WTC11 (cell line): ENCODE measurements around the gene EHD2. TPM values are rescaled to one million over a fixed set of nuclear protein-coding genes. Genes with fewer than 3 reads are reported as not detected.

Experiments
- ATAC-seq: fragments of 200-7000 bp; cut with Tn5 transposase; 2 replicates; pipeline ENCODE4 v1.10.0; 2021; ENCODE audit warnings: mild to moderate bottlenecking, moderate library complexity
- CTCF ChIA-PET: fragments of 300-600 bp; sonication (Branson Sonifier 250); formaldehyde crosslinking; loops from one replicate; lab custom pipeline; 2021; ENCODE audit warnings: antibody characterized with exemption; lab: Charles Lee
- POLR2A ChIA-PET: fragments of 350-600 bp; sonication (Branson Sonifier 250); formaldehyde crosslinking; loops from one replicate; lab custom pipeline; 2021; ENCODE audit warnings: antibody characterized with exemption; lab: Charles Lee
- DNase-seq: peaks from one replicate; pipeline ENCODE4 v3.0.0; 2021; ENCODE audit warnings: low spot score
- H3K27ac Mint-ChIP-seq: 2 replicates; pipeline ENCODE4 v1.8.0; 2021; ENCODE audit warnings: mixed read lengths
- H3K27me3 Mint-ChIP-seq: 2 replicates; pipeline ENCODE4 v1.8.0; 2021; ENCODE audit warnings: low read depth, mild to moderate bottlenecking, moderate library complexity, mixed read lengths
- H3K36me3 Mint-ChIP-seq: 2 replicates; pipeline ENCODE4 v1.8.0; 2021; ENCODE audit warnings: mixed read lengths
- H3K4me1 Mint-ChIP-seq: 2 replicates; pipeline ENCODE4 v1.8.0; 2022; ENCODE audit warnings: mixed read lengths
- H3K4me3 Mint-ChIP-seq: 2 replicates; pipeline ENCODE4 v1.8.0; 2021; ENCODE audit warnings: mild to moderate bottlenecking, moderate library complexity, mixed read lengths
- H3K9me3 Mint-ChIP-seq: 2 replicates; pipeline ENCODE4 v1.8.0; 2021; ENCODE audit warnings: mixed read lengths
- CBFB ChIP-seq: sonication (generic); formaldehyde crosslinking; IDR thresholded peaks from 2 replicates; pipeline ENCODE4 v1.8.1; 2022; ENCODE audit warnings: mild to moderate bottlenecking, low read depth, missing genetic modification reagents
- CREB1 ChIP-seq: sonication (generic); formaldehyde crosslinking; IDR thresholded peaks from 2 replicates; pipeline ENCODE4 v1.8.0; 2023; ENCODE audit warnings: mild to moderate bottlenecking, missing genetic modification reagents
- CTCF ChIP-seq: fragments of 200-600 bp; IDR thresholded peaks from 2 replicates; pipeline ENCODE4 v1.8.0; 2022; ENCODE audit warnings: antibody characterized with exemption
- E2F4 ChIP-seq: sonication (generic); formaldehyde crosslinking; IDR thresholded peaks from 2 replicates; pipeline ENCODE4 v1.8.1; 2022; ENCODE audit warnings: low read depth, mild to moderate bottlenecking, moderate library complexity, missing genetic modification reagents, borderline replicate concordance
- E2F5 ChIP-seq: sonication (generic); formaldehyde crosslinking; IDR thresholded peaks from 2 replicates; pipeline ENCODE4 v1.8.1; 2022; ENCODE audit warnings: mild to moderate bottlenecking, moderate library complexity, missing genetic modification reagents
- FOXJ3 ChIP-seq: sonication (generic); formaldehyde crosslinking; IDR thresholded peaks from 2 replicates; pipeline ENCODE4 v1.9.0; 2021; ENCODE audit warnings: missing genetic modification reagents, mild to moderate bottlenecking, borderline replicate concordance
- GABPB1 ChIP-seq: sonication (generic); formaldehyde crosslinking; IDR thresholded peaks from 2 replicates; pipeline ENCODE4 v1.8.1; 2023; ENCODE audit warnings: mild to moderate bottlenecking, missing genetic modification reagents
- MLX ChIP-seq: sonication (generic); formaldehyde crosslinking; IDR thresholded peaks from 2 replicates; pipeline ENCODE4 v1.8.1; 2023; ENCODE audit warnings: mild to moderate bottlenecking, missing genetic modification reagents, moderate library complexity
- NFYB ChIP-seq: sonication (generic); formaldehyde crosslinking; conservative IDR thresholded peaks from 2 replicates; pipeline ENCODE4 v1.8.0; 2022; ENCODE audit warnings: low read depth, missing genetic modification reagents
- NR2C2 ChIP-seq: sonication (generic); formaldehyde crosslinking; IDR thresholded peaks from 2 replicates; pipeline ENCODE4 v1.8.0; 2022; ENCODE audit warnings: mild to moderate bottlenecking, missing genetic modification reagents
- OVOL2 ChIP-seq: fragments of 250-450 bp; sonication (Bioruptor Pico); IDR thresholded peaks from 2 replicates; pipeline ENCODE4 v1.9.0; 2021; ENCODE audit warnings: mild to moderate bottlenecking, borderline replicate concordance
- SMAD3 ChIP-seq: sonication (generic); formaldehyde crosslinking; IDR thresholded peaks from 2 replicates; pipeline ENCODE4 v1.8.0; 2022; ENCODE audit warnings: missing genetic modification reagents, mild to moderate bottlenecking, borderline replicate concordance
- SMAD4 ChIP-seq: sonication (generic); formaldehyde crosslinking; IDR thresholded peaks from 2 replicates; pipeline ENCODE4 v1.8.0; 2022; ENCODE audit warnings: mild to moderate bottlenecking, missing genetic modification reagents
- TEAD1 ChIP-seq: sonication (generic); formaldehyde crosslinking; IDR thresholded peaks from 2 replicates; pipeline ENCODE4 v1.8.0; 2022; ENCODE audit warnings: mild to moderate bottlenecking, missing genetic modification reagents
- ZNF219 ChIP-seq: sonication (generic); formaldehyde crosslinking; IDR thresholded peaks from 2 replicates; pipeline ENCODE4 v1.8.0; 2023; ENCODE audit warnings: missing genetic modification reagents, mild to moderate bottlenecking, borderline replicate concordance
- total RNA-seq: library from RNA; stranded (reverse); gene quantifications from 3 replicates; pipeline ENCODE4 v1.2.3, GENCODE V29; 2021
- TF ChIP-seq, protein P1 (sequence below): sonication (generic); formaldehyde crosslinking; IDR thresholded peaks from 2 replicates; pipeline ENCODE4 v1.8.1; 2023; ENCODE audit warnings: mild to moderate bottlenecking, missing genetic modification reagents, moderate library complexity
- TF ChIP-seq, protein P2 (sequence below): fragments of 250-450 bp; sonication (Bioruptor Pico); conservative IDR thresholded peaks from 2 replicates; pipeline ENCODE4 v1.9.0; 2021; ENCODE audit warnings: mild to moderate bottlenecking
- TF ChIP-seq, protein P3 (sequence below): sonication (generic); formaldehyde crosslinking; conservative IDR thresholded peaks from 2 replicates; pipeline ENCODE4 v1.8.1; 2022; ENCODE audit warnings: mild to moderate bottlenecking, missing genetic modification reagents
- TF ChIP-seq, protein P4 (sequence below): sonication (generic); formaldehyde crosslinking; IDR thresholded peaks from 2 replicates; pipeline ENCODE4 v1.8.1; 2022; ENCODE audit warnings: missing genetic modification reagents, borderline replicate concordance

Gene EHD2
- total RNA-seq, 1 experiment from 2014 or later, result 11.8 TPM

- ChIA-PET POLR2A (no interaction called here), CTCF (interaction anchor here (2.9 kb wide), 1 partner anchor 9 kb away, joined by 15 read pairs; the partner anchor contains the start of gene EHD2)
- Mint-ChIP-seq H3K4me3 (no peak overlapping the region), H3K36me3 (peaks cover 6% of the 10 kb centered on the region), H3K27me3 (peaks cover 4% of the 10 kb centered on the region), H3K9me3 (no peaks in the 10 kb centered on the region), H3K4me1 (no peaks in the 10 kb centered on the region), H3K27ac (no peak overlapping the region; the same call in 1 of the 2 replicates)
- no peak for TF ChIP-seq FOXJ3
- no peak for DNase-seq
- ATAC-seq, result no peak
Measured at GRCh38 chr19:47704024-47704423, 9.2 kb upstream of the EHD2 start.

- CTCF ChIA-PET, result interaction anchor here (2.9 to 4.1 kb wide), 2 partner anchors 8 to 269 kb away, joined by 15 to 70 read pairs; partner anchors contain the start of gene EHD2
- H3K27me3 Mint-ChIP-seq, result peaks cover 5% of the 10 kb centered on the region
- no peaks in the 10 kb centered on the region for H3K4me1 Mint-ChIP-seq
- ATAC-seq, result no peak
- POLR2A ChIA-PET, result interaction anchor here (0.5 kb wide), 1 partner anchor 88 kb away, joined by 3 read pairs; no protein-coding TSS in a partner anchor
- no peak overlapping the region for H3K4me3 Mint-ChIP-seq
- no peak overlapping the region for H3K27ac Mint-ChIP-seq
- DNase-seq, result no peak
- no peak for TF ChIP-seq NFYB (CRISPR knock-in tag)
- no peak for TF ChIP-seq ZNF219 (CRISPR knock-in tag)
- no peaks in the 10 kb centered on the region for H3K9me3 Mint-ChIP-seq
- H3K36me3 Mint-ChIP-seq, result peaks cover 5% of the 10 kb centered on the region
Measured at GRCh38 chr19:47704656-47705055, 8.6 kb upstream of the EHD2 start.

DNA sequence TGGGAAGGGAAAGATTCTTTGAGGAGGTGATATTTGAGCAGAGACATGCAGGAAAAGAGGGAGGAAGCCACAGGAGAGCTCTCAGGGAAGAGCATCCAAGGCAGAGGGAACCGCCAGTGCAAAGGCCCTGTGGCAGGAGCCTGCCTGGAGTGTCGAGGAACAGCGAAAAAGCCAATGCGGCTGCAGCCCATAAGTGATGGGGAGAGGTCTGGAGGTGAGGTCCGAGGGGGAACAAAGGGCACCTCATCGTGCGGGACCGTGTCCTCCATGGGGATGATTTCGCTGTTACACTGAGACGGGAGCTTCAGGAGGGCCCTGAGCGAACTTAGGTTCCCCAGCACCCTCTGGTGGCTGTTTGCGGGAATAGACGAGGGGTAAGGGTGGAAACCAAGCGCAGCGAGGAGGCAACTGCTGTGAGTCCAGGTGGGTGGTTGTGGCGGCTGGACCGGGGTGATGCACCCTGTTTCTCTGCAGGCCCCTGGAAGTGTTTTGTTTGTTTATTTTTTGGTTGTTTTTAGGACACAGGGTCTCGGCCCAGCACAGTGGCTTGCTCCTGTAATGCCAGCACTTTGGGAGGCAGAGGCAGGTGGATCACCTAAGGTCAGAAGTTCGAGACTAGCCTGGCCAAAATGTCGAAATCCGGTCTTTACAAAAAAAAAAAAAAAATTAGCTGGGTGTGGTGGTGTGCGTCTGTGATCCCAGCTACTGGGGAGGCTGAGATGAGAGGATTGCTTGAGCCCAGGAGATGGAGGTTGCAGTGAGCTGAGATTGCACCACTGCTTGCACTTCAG is 5.9 kb upstream of the EHD2 start:
- Mint-ChIP-seq H3K4me3 (no peak overlapping the region; the same call in 1 of the 2 replicates), H3K4me1 (0 out of 2 replicates have a peak, but pooled peaks cover 2% of the 10 kb centered on the region), H3K27me3 (peaks cover 5% of the 10 kb centered on the region), H3K9me3 (no peaks in the 10 kb centered on the region), H3K27ac (no peak overlapping the region), H3K36me3 (no peaks in the 10 kb centered on the region; the same call in 1 of the 2 replicates)
- POLR2A ChIA-PET, result interaction anchor here (0.6 to 1.2 kb wide), 5 partner anchors 12 to 268 kb away, joined by 3 to 6 read pairs (median 4); no protein-coding TSS in a partner anchor
- DNase-seq (peak; percentile 92), ATAC-seq (peak; percentile 96)
- CTCF ChIA-PET, result interaction anchor here (0.6 to 4.1 kb wide), 50 partner anchors 8 to 401 kb away, joined by 3 to 70 read pairs (median 4); partner anchors contain the start of genes BICRA, DHX34, KPTN and NAPA
- TF ChIP-seq MLX (CRISPR knock-in tag) (no peak), SMAD4 (CRISPR knock-in tag) (no peak), CBFB (CRISPR knock-in tag) (no peak), CTCF (peak; percentile 71), E2F5 (CRISPR knock-in tag) (no peak), GABPB1 (no peak), CREB1 (CRISPR knock-in tag) (no peak), E2F4 (CRISPR knock-in tag) (no peak), SMAD3 (CRISPR knock-in tag) (no peak), TEAD1 (CRISPR knock-in tag) (0 out of 2 replicates have a peak, but pooled peaks have one; percentile 36), NR2C2 (CRISPR knock-in tag) (no peak), OVOL2 (CRISPR knock-in tag) (no peak)
- TF ChIP-seq, protein P1, sequence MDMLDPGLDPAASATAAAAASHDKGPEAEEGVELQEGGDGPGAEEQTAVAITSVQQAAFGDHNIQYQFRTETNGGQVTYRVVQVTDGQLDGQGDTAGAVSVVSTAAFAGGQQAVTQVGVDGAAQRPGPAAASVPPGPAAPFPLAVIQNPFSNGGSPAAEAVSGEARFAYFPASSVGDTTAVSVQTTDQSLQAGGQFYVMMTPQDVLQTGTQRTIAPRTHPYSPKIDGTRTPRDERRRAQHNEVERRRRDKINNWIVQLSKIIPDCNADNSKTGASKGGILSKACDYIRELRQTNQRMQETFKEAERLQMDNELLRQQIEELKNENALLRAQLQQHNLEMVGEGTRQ, result 0 out of 2 replicates have a peak, but pooled peaks have one; percentile 15
- TF ChIP-seq, protein P2, sequence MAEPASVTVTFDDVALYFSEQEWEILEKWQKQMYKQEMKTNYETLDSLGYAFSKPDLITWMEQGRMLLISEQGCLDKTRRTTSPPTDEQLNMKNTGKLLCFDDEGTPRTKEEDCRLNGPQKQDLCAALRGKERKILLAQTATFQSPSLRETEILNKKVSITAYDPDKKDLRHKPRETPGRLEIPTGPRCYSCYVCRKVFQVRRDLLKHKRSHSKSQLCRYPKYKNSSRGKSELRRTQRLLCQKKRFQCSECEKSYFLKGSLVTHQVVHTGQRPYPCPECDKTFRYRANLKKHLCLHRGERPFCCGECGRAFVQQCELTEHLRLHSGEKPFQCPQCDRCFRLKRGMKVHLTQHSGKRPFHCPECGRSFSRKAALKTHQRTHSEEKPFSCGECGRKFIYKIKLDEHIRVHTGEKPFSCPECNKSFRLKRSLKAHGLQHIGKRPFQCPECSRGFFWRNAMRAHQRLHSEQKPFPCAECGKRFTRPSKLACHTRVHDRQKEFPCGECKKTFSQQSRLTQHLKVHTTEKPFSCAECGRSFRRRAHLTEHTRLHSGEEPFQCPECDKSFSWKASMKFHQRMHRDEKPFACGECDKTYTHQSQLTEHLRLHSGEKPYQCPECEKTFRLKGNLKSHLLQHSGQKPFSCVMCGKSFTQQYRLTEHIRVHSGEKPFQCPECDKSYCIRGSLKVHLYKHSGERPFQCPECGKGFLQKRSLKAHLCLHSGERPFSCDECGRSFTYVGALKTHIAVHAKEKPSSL (CRISPR knock-in tag), result no peak
- TF ChIP-seq, protein P3, sequence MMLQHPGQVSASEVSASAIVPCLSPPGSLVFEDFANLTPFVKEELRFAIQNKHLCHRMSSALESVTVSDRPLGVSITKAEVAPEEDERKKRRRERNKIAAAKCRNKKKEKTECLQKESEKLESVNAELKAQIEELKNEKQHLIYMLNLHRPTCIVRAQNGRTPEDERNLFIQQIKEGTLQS (CRISPR knock-in tag), result no peak
- TF ChIP-seq, protein P4, sequence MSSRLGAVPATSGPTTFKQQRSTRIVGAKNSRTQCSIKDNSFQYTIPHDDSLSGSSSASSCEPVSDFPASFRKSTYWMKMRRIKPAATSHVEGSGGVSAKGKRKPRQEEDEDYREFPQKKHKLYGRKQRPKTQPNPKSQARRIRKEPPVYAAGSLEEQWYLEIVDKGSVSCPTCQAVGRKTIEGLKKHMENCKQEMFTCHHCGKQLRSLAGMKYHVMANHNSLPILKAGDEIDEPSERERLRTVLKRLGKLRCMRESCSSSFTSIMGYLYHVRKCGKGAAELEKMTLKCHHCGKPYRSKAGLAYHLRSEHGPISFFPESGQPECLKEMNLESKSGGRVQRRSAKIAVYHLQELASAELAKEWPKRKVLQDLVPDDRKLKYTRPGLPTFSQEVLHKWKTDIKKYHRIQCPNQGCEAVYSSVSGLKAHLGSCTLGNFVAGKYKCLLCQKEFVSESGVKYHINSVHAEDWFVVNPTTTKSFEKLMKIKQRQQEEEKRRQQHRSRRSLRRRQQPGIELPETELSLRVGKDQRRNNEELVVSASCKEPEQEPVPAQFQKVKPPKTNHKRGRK (CRISPR knock-in tag), result no peak
